Stomach (tissue), 9 donors: Measurements from ENCODE around the gene MILR1. TPM values are rescaled to one million over a fixed set of nuclear protein-coding genes. Genes with fewer than 3 reads are reported as not detected.
A peak's percentile ranks its signal among the peaks of the same experiment; 100 is the strongest.

Source experiments
- DNase-seq, 2 donors: peaks; one replicate each; pipeline versions ENCODE4 v3.0.0 to v3.0.0-alpha.2; 2013 to 2019
- H3K27ac ChIP-seq, 5 donors: fragments of 200-600 bp in 4 of 5; sonication (generic) in 4 of 5; one replicate each; pipeline ENCODE4 v1.5.1; 2013 to 2019; ENCODE audit warnings: mild to moderate bottlenecking in 1 of 5, moderate library complexity in 1 of 5
- H3K27me3 ChIP-seq, 3 donors: fragments of 200-600 bp; sonication (generic); one replicate each; pipeline ENCODE4 v1.5.1; 2017 to 2019; ENCODE audit warnings: mixed run types in 1 of 3
- H3K36me3 ChIP-seq, 4 donors: fragments of 200-600 bp; sonication (generic); 1 replicate in 3 of 4; 2 replicates in 1 of 4; pipeline ENCODE4 v1.5.1; 2016 to 2019
- H3K4me1 ChIP-seq, 4 donors: fragments of 200-600 bp; sonication (generic); one replicate each; pipeline ENCODE4 v1.5.1; 2016 to 2019
- H3K4me3 ChIP-seq, 4 donors: fragments of 200-600 bp; sonication (generic) in 3 of 4; one replicate each; pipeline ENCODE4 v1.5.1; 2016 to 2019; ENCODE audit warnings: mild to moderate bottlenecking in 1 of 4
- H3K9me3 ChIP-seq, 4 donors: fragments of 200-600 bp; sonication (generic); one replicate each; pipeline ENCODE4 v1.5.1; 2016 to 2019
- CTCF ChIP-seq, 7 experiments: fragments of 450-650 bp in 4 of 7; fragments of 200-600 bp in 3 of 7; sonication (generic) in 3 of 7; IDR thresholded peaks; one replicate each; pipeline ENCODE4 v1.5.1; 2016 to 2019; ENCODE audit warnings: antibody characterized with exemption in 7 of 7, control low read depth in 2 of 7, mild to moderate bottlenecking in 1 of 7
- EP300 ChIP-seq: sonication (generic); formaldehyde crosslinking; IDR thresholded peaks from one replicate; pipeline ENCODE4 v1.6.1; 2017; ENCODE audit warnings: antibody characterized with exemption
- POLR2A ChIP-seq, 4 donors: fragments of 450-650 bp; IDR thresholded peaks; one replicate each; pipeline ENCODE4 v1.6.1; 2016; ENCODE audit warnings: antibody characterized with exemption in 4 of 4, control low read depth in 2 of 4, mild to moderate bottlenecking in 1 of 4, moderate library complexity in 1 of 4
- POLR2AphosphoS5 ChIP-seq, 3 donors: sonication (generic); formaldehyde crosslinking; IDR thresholded peaks; one replicate each; pipeline ENCODE4 v1.6.1; 2016; ENCODE audit warnings: antibody characterized with exemption in 3 of 3
- WGBS, 5 donors: extraction: QIAGEN DNeasy Blood & Tissue Kit in 3 of 5; methylation state at CpG; one replicate each; pipeline versions ENCODE4 v1.1.5 to v1.1.7; 2013 to 2018; 5-methylcytosine and 5-hydroxymethylcytosine counted together
- intact Hi-C: fragments of 100-400 bp; cut with DNase I; formaldehyde crosslinking; loops from one replicate; pipeline ENCODE4 v1.15.1; 2023; ENCODE audit warnings: low total_unique reads
- polyA plus RNA-seq, 3 donors: library from polyadenylated mRNA; stranded (reverse); fragments of 200-250 nt; gene quantifications; one replicate each; pipeline ENCODE4 v1.2.3, GENCODE V29; 2013
- total RNA-seq, 5 donors: library from RNA; depleted of rRNA; stranded (reverse); fragments of >200 nt; gene quantifications; one replicate each; pipeline versions ENCODE4 v1.1.0 to v1.2.3, GENCODE V29; 2014 to 2016
- donor health status: healthy with polysubstance abuse.
- donor health status: Bipolar disorder and iron deficiency.
- donor health status: healthy.

The MILR1 gene
- total and polyA plus RNA-seq, 8 donors: 1.4 to 4.2 (median 2.7) TPM; not detected in 3

- peaks cover 14 to 28% (median 21%) of the 10 kb centered on the region in 4 donors for H3K9me3 ChIP-seq
- peak in 1 of 2 donors; percentile 69 for DNase-seq
- H3K27ac ChIP-seq: peak overlapping the region in 4 of 5 donors; percentile 3 to 75 (median 47)
- no peaks in the 10 kb centered on the region for H3K27me3 ChIP-seq
- intact Hi-C loops: no loop called here
- no peak overlapping the region for H3K4me3 ChIP-seq
- H3K36me3 ChIP-seq: no peaks in the 10 kb centered on the region
- TF ChIP-seq POLR2AphosphoS5 (IDR thresholded peaks at IDR 0.05) (peak in 1 of 3 donors; percentile 17), CTCF (IDR thresholded peaks at IDR 0.05) (no peak), EP300 (no peak), POLR2A (IDR thresholded peaks at IDR 0.05) (no peak)
- 21 to 35% (median 29%) methylated on average over 10 of the region's 10 CpGs for WGBS, 5 donors
- peaks cover 0 to 24% (median 6%) of the 10 kb centered on the region in 4 donors for H3K4me1 ChIP-seq
Observed at GRCh38 chr17:64441772-64442540, 7.0 kb upstream of the MILR1 start.

- Histone ChIP-seq H3K36me3 (no peaks in the 10 kb centered on the region), H3K9me3 (peaks cover 9 to 22% (median 16%) of the 10 kb centered on the region in 4 donors), H3K4me1 (peaks cover 0 to 24% (median 6%) of the 10 kb centered on the region in 4 donors), H3K27me3 (no peaks in the 10 kb centered on the region), H3K27ac (peak overlapping the region in 3 of 5 donors; percentile 42 to 75 (median 70)), H3K4me3 (no peak overlapping the region)
- intact Hi-C loops: no loop called here
- 41 to 78% (median 74%) methylated on average over 3 of the region's 3 CpGs for WGBS, 5 donors
- TF ChIP-seq POLR2AphosphoS5 (IDR thresholded peaks at IDR 0.05) (no peak), CTCF (IDR thresholded peaks at IDR 0.05) (no peak), POLR2A (IDR thresholded peaks at IDR 0.05) (no peak), EP300 (no peak)
- no peak for DNase-seq
Observed at GRCh38 chr17:64442541-64442971, 6.4 kb upstream of the MILR1 start.

- no peaks in the 10 kb centered on the region for H3K36me3 ChIP-seq
- intact Hi-C loops: no loop called here
- no peaks in the 10 kb centered on the region for H3K27me3 ChIP-seq
- H3K4me1 ChIP-seq: peaks cover 0 to 28% (median 6%) of the 10 kb centered on the region in 4 donors
- no peak for TF ChIP-seq POLR2AphosphoS5 (IDR thresholded peaks at IDR 0.05)
- no peak for TF ChIP-seq CTCF (IDR thresholded peaks at IDR 0.05)
- no peak for TF ChIP-seq EP300
- TF ChIP-seq POLR2A (IDR thresholded peaks at IDR 0.05): no peak
- no peak overlapping the region for H3K4me3 ChIP-seq
- 71 to 86% (median 78%) methylated on average over 4 to 6 of the region's 6 CpGs for WGBS, 5 donors
- peak overlapping the region in 3 of 5 donors; percentile 42 to 75 (median 70) for H3K27ac ChIP-seq
- DNase-seq: no peak
- peaks cover 2 to 15% (median 9%) of the 10 kb centered on the region in 4 donors for H3K9me3 ChIP-seq
Observed at GRCh38 chr17:64443086-64443760, 5.7 kb upstream of the MILR1 start.

GRCh38 chr17:64447526-64447925, 1.4 kb upstream of the MILR1 start:
- intact Hi-C loops: no loop called here

More at GRCh38 chr17:64447526-64447925, 1.4 kb upstream of the MILR1 start:
- WGBS, 5 donors: 81 to 100% (median 88%) methylated on average over 1 of the region's 1 CpG
- no peak for DNase-seq
- H3K36me3 ChIP-seq: no peaks in the 10 kb centered on the region
- H3K4me1 ChIP-seq: peaks cover 0 to 31% (median under 1%) of the 10 kb centered on the region in 4 donors
- no peaks in the 10 kb centered on the region for H3K9me3 ChIP-seq
- no peaks in the 10 kb centered on the region for H3K27me3 ChIP-seq
- no peak overlapping the region for H3K27ac ChIP-seq
- H3K4me3 ChIP-seq: no peak overlapping the region
- TF ChIP-seq POLR2A (IDR thresholded peaks at IDR 0.05) (no peak), CTCF (IDR thresholded peaks at IDR 0.05) (no peak), POLR2AphosphoS5 (IDR thresholded peaks at IDR 0.05) (no peak), EP300 (no peak)
